SIG-M5 (cell line): ENCODE measurements around the gene KCTD6.

Experiments used
- DNase-seq: peaks from one replicate; lab custom pipeline; 2025; lab: John Stamatoyannopoulos, UW

KCTD6 gene

DNA sequence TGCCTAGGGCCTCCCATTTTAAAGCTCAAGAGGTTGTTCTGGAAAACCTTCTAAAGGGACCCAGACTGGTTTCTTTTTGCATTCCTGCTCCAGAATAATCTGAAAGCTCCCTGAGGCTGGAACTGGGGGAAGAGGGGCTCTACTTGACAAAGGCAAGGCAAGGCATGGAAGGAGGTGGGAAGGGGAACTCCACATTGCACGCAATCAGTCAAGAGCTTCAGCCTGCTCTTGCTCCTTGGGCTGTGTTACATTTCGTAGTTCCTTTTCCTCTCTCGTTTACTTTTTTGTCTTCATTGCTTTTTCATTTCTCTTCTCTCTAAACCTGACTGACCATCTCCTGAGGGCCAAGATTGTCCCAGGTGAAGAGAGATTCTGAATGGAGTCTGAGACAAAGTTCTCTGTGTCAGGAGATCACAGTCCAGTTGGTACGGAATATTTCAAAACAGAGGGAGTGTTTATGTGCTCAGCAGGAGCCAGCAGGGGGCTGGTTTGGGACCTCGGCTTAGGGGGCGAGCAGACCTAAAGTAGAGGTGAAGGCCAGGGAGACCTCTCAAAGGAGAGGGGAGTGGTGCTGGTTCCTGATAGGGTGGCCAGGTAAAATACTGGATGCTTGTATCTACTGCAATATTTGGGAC lies 6.0 kb upstream of the KCTD6 start:
- DNase-seq: no peak

DNA sequence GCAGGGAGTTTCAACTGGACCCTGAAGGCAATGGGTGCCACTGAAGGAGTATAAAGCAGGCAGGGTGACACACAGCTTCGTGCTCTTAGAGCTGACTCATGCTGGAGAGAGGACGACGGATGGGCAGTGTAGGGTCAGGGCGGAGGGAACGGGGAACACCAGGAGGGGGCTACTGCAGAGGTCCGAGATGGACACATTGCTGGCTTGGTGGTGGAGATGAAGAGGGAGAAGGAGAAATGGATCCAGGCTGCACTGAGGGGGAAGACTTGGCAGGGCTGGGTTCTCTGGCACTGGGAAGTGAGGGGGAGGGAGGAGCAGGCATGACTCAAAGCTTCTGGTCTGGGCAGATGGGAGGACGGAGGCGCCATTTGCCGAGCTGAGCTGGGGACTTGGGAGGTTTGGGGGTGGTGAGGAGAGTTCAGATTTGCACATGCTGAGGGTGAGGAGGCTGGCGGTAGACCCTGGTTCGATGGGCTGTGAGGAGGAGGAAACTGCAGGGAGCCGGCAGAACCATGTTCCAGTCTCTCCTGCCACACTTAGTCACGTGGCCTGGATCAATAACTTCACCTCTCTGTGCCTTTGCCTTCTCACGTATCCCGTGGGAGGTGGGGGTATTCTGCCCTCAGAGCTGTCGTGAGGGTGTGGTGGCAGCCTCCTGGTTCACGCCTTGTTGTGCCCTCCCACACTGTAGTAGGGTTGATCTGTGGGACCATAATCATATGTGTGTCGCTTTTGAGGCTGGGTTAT lies 4.6 kb upstream of the KCTD6 start:
- no peak for DNase-seq

DNA sequence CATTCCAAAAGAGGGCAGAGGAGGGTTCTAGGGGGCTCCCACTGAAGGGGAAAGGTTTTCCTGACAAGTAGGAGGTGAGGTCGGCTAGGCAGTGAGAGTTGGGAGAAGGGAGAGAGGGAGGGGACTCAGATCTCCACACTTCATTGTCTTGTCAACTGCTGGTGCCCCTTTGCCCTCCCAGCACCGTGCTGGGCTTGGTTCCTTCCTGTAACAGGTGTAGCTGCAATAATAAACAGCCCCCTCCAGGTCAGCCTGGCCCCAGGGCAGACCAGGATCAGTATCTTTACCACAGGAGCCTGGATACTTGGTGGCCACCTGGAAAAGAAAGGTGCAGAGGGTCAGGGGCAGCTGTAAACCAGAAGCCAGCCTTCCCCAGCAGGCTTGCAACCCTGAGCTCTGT lies 2.9 kb upstream of the KCTD6 start:
- DNase-seq: no peak

DNA sequence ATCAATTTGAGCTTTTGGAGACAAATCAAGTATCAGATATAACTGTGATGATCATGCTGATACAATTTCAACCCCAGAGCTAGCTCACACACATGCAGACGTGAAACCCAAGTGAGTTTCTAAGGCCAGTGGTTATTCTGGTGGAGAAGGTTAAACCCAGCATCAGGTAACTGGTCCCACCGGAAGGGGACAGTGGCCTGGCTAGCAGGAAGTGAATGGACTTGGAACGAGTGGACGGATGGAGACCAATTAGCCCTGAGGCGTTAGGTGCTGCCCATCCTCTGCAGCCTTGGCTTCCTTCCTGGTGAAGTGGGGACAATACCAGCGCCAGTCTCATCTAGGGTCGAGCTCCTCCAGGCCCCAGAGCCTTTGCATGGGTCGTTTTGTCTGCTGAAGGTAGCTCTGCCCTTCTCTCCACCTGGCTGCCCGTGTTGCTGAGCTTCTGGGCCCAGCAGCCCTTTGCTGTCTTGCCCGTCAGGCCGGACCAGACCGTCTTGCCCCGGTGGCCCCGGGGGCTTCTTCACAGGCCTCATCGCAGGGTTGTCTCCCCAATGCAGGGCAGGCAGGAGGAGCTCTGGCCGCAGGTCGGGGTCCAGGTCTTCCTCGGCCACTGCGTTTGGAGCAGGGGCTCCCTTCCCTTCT lies 915 bp upstream of the KCTD6 start:
- no peak for DNase-seq

DNA sequence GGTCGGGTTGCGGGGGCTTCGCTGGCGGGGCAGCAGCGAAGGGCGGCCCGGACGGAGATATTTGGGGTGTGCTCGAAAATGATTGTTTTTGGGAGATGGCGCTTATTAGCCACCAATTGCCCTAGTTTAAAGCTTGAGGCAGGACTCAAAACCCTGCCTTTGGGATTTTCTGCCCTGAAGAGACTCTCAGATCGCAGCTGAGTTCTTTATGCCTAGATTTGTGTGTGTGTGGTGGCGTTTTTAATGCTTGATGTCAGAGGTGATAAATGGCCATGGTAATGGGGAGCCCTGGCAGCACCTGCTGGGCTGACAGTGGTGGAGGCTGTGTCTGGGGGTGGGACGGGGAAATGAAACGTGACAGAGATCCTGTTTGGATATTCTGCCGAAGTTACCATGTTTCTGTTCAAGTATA lies 604 bp downstream of the KCTD6 start:
- no peak for DNase-seq

DNA sequence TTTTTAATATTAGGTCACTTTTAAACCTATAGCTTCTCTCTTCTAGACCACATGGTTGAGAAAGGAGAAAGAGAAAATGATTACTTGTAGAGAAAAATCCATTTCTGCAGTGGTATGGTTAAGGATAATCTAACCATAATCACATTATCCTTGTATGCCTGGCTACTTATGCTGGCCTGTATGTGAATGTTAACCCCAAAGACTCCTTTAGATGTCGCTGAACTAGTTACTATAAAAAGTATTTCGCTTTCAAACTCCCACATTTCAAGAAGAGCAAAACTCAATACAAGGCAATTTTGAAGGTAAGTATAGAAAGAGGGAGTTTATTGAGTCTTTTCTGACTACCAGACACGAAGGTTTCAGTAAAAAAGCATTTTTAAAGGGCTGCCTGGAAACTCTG lies 2.2 kb downstream of the KCTD6 start:
- DNase-seq: no peak

DNA sequence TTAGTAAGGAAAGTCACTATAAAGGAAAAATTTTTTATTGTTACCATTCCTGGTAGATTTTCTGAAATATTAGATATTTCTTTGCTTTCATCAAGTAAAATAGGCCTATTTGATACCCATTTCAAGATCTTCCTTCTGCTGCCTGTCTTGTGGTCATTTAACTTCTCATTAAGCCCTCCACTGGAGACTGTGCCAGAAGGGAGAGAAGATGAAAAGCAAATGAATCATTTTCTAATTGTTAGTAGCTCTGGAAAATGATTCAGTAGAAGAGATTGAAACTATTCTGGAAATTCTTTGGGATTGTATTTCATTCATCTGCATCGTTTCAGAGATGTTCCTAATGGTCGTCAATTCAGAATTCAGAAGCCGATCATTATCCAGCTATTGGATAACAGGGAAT lies 3.2 kb downstream of the KCTD6 start:
- DNase-seq: no peak

DNA sequence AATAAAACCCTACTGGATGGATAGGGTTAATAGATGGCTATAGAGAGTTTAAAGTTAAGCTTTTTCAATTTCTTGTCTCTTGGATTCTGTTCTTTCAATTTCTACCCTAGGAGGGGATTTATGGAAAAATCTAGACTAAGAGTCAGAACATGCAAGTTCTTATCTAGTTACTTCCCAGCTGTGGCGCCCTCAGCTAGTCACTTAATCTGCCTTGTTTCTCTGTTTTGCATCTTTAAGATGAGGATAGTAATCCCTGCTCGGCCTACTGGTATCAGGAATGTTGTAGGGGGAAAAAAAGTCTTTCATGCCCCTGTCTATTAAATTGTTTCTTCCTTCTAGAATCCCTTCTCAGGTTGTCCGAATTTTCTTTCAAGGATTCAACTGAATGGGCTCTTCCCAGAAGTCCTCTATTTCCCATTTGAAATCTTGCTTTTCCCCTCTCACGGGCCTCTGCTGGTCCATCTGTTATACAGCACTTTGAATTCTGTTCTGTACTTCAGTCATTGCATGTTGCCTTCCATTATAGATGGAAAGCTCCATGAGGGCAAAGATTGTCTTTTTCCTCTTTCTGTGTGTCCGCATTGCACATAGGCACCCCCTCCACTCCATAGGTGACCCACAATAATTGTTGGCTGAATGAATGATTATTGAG lies 4.4 kb downstream of the KCTD6 start:
- no peak for DNase-seq

DNA sequence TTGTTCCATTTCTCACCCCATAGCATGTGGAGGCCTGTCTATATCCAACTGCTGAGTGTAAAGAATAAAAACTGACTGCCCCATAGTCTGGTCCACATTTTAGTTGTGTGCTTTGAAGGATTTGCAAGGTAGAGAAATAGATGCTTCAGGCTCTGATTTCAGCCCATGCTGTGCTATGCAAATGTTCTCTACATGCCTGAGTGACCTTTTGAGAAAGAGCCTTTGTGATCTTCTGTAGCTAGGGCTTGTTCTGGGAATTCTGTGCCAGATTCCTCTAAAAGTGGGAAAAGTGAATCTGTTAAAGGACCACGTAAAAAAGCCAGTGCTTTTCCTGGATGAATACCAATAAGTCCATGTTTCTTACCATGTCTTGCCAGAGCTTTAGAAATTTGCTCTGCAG lies 5.2 kb downstream of the KCTD6 start:
- no peak for DNase-seq

DNA sequence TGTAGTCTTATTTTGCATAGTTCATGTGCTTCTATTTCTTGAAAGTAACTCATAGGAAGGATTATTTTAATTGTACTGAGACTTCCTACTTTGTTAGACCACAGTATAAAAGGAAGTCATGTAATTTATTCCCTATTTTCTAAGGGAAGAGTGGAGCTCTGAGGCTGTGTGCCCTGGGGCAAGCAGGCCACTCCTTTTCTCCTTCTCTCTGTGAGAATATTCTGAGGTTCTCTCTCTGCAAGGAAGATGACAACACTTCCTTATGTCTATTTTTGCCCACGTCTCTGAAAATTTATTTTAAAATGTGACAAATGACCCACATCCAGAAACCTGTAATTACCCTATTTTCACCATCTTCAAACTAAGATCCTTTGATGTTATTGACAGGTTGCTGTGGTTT lies 11.0 kb downstream of the KCTD6 start:
- no peak for DNase-seq

DNA sequence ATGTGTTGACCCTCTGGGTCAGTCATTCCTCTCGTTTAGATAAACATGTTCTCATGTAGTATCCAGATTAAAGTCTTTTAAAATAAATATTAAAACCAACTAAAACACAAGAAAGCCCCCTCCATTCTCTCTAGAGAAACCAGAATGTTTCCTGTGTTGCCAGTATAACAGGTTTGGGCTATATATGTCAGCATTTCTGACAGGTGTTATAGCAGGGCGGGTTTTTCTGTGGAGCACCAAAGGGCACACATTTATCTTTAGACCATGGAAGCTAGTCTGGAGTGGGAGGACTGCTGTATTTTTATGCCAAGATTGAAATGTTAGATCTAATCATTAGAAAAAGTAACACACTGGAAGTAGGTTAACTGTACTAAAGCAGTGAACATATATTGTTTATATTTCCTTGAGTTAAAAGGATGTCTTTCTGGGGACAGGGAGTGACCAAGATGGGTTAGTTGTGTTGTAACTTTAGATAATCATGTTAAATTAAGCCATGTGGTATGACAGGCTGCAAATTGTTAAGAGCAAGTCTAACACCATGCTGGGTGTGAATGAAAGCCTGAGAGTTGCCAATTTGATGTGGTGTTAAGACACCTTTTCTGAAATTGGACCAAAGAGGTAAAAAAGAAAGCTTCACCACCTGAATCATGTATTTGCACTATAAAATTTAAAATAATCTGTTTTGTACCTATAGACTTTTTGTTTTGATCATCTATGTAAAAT lies 15.6 kb downstream of the KCTD6 start:
- DNase-seq: no peak

DNA sequence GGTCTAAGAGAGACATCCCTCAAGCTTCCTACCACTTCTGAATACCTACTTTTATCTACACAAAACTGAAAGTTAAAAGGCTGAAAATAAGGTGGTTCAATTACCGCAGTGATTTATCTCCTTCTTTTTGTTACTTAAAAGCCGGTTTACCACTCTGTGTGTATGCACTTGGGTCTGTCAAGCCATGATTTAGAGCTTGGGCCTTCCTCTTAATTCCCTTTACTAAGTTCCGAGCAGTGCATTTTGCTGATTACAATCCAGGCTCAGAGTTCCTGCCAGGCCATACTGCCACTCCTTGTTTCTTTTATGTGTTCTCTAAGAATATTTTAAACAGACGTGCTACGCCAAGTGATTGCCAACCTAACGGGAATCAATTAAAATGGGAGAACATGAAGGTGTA lies 16.5 kb downstream of the KCTD6 start:
- no peak for DNase-seq

DNA sequence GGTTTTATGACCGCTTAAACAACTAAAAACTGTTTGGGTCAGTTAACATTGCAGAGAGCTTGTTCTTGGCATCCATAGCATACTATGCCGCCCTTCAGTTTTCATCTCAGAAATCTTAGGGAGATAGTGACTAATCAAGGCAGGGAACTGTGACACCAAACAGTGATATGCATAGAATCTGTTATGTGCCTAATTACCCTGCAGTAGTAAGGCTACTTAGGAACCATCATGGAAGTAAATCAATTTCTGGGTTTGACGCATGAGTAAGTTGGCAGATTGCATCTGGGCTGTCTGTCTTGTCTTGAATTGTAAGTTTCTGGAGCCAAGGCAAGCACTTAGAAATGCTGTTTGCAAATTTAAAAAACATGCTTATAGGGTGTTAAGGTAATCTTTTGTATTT lies 22.5 kb downstream of the KCTD6 start:
- DNase-seq: no peak

DNA sequence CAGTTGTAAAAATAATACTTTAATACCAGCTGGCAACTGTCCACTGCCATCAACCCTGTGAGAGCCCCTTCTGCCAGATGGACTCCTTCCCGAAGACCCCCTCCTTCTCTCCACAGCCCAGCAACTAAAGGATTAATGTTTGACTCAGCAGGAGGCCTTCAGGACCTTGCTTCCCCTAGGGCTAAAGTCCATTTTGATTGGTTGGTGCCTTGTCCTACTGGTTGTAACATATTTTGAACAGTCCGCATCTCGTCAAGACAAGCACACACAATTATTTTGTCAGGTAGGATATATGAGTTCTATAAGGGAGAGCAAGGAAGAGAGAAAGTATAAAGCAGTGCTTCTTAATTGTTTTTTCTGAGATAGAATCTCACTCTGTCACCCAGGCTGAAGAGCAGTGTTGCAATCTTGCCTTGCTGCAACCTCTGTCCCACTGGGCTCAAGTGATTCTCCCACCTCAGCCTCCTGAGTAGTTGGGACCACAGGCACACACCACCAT lies 26.4 kb downstream of the KCTD6 start:
- no peak for DNase-seq

DNA sequence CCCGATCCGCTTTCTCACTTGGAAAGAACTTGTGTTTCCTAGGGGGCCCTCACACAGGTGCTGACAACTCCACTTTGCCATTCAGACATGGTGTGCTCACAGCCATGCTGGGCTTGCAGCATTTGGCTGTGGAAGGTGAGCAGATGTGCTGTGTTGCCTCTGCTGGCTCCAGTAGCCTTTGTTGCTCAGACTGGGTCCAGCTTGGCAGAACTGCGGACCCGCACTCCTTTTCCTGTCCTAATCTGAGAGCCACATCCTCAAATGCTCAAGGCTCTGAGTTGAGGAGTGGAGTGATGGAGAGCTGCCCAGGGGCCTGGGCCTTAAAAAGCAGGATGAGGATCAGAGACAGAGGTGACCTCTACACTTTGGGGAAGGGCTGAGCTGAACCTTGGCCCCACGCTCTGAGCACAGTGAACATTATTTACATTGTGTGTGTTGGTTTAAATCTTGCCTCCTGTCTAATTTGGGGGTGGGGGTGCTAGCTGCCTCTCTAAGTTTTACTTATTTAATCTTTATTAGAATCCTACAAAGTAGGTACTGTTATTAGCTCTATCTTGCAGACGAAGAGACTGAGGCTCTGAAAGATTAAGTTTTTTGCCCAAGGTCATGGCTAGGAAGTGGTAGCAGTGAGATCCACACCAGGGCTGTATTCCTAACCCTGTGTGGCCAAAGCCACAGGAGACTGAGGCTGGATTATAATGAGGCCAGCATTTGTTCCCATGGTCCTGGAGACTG lies 27.9 kb downstream of the KCTD6 start:
- no peak for DNase-seq

DNA sequence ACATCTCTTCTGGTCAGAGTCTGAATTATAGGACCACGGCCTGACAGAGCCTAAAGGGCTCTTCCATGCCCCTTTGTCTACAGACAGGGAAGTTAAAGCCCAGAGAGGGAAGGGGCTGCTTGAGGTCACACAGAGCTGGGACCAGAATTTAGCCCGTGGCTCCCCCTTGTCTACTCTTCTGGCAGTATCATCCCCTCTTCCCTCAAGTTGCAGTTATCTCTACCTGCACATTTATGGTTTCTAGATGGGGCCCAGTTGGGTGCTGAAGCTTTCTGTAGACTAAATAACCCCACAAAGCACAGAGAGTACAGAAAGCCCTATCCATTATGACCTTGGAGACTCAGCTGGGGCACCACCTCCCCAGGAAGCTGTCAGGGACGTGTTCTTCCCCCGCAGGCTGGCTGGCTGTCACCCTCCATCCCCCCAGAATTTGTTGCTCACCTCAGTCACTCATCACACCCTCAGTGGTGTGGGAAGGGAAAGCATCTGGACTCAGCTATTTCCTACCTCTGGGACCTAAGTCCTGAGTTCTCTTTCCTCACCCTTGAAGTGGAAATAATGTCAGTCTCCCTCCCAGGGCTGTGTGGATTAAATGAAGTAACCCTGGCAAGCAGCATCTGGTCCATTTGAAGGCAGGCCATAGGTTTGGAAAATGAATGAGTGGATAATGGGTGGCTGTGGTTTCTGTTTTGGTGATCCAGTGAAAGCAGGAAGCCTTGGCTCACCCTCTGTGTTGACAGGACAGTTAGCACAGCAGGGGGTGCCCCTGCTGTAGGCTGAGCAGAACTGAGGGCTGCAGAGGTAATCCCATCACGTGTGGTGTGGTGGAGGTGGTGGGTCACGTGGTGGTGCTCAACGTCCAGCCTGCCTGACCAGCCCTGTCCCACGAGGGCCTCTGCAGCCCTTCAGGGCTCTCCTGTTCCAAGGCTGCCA lies 28.8 kb downstream of the KCTD6 start:
- DNase-seq: no peak

DNA sequence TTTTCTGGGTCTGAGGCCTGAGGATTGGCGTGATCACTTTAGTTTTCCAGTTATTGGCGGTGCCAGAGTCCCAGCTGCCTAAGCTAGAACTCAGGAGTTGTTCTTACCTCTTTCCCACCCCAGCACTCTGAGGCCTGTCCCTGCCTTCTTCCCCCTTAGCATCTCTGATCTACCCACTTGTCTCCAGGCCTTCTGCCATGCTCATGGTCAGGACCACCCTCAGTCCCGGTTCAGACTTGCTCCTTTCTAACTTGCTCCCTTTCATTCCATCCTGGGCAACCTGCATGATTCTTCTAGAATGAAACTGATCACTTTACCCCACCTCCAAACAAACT lies 29.4 kb downstream of the KCTD6 start:
- no peak for DNase-seq

DNA sequence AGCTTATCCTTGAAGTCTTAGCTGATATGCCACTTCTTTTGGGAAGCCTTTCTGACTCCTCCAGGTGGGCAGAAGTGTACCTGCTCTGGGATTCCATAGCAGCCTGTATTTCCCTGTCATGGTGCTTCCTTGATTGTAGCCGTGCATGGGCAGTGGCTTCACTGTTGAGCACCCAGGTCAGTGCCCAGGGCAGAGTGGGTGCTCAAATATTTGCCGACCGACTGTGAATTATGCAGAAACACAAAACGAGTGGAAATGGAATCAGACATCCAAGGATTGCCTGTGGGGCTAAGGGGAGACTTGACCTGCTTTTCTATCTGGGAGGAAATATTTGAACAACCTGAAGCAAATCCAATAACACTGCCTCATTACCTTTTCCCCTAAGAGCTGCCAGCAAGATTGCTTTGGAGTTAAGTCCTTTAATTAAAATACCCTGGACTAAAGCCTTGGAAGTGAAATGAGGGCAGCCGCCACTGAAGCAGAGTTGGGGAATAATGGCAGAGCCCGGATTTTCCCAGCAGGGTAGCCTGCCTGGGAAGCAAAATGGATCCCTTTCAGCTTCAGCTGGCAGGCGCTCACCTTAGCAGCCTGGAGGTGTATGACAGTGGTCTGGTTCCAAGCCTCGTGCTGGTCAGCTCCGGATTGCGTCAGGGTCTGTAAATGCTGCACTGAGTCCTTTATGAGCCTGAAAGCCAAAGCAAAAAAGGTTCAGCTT lies 30.2 kb downstream of the KCTD6 start:
- DNase-seq: no peak

DNA sequence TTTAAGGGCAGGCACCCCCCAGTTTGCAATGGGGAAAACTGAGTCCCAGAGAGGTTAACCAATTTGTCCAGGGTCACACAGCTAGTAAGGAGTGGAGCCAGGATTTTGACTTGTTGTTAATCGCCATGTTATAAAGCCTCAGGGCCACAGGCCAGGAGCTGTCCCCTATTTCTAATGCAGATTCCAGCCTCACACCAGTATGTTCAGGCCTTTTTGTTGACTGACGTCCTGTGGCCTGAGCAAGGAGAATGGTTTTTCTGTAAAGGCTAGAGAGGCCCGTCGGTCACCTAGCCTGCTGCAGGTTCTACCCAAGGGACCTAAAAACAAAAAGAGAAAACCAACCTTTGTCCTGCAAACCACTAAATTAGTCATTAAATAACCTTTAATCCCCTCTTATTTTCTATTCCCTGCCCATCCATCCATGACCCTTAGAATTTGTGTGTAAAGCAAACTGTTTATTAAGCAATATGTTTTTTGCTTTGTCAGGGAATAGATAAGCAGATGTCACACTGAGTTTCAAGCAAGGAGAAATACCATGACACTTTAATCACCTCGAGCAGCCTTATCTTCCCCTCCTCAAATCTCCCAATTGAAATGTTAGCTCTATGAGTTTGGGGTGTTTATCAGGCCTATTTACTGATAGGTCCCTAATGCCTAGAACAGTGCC lies 31.0 kb downstream of the KCTD6 start:
- DNase-seq: no peak
